ENCODE results near the gene HOXA4.

Gene HOXA4

GRCh38 chr7:27167916-27168264, 37.3 kb upstream of the HOXA4 start:
- 0 out of 2 replicates have a peak, but pooled peaks cover 8% of the 10 kb centered on the region for H3K9me3 ChIP-seq (ENCODE audit: insufficient read depth, low read depth, low read length)
- H3K4me1 ChIP-seq (ENCODE audit: insufficient read depth, low read length): no peaks in the 10 kb centered on the region
- H3K9ac ChIP-seq (ENCODE audit: low read depth, low read length): no peak overlapping the region
- no peak overlapping the region for H3K27ac ChIP-seq (ENCODE audit: low read depth, low read length)
- H3K27me3 ChIP-seq (ENCODE audit: insufficient read depth, low read length): peaks cover 100% of the 10 kb centered on the region
- 20% methylated on average over 4 of the region's 4 CpGs for WGBS
- no peaks in the 10 kb centered on the region for H3K36me3 ChIP-seq (ENCODE audit: insufficient read depth, low read length)
- no peak overlapping the region for H3K4me3 ChIP-seq (ENCODE audit: low read length)

DNA sequence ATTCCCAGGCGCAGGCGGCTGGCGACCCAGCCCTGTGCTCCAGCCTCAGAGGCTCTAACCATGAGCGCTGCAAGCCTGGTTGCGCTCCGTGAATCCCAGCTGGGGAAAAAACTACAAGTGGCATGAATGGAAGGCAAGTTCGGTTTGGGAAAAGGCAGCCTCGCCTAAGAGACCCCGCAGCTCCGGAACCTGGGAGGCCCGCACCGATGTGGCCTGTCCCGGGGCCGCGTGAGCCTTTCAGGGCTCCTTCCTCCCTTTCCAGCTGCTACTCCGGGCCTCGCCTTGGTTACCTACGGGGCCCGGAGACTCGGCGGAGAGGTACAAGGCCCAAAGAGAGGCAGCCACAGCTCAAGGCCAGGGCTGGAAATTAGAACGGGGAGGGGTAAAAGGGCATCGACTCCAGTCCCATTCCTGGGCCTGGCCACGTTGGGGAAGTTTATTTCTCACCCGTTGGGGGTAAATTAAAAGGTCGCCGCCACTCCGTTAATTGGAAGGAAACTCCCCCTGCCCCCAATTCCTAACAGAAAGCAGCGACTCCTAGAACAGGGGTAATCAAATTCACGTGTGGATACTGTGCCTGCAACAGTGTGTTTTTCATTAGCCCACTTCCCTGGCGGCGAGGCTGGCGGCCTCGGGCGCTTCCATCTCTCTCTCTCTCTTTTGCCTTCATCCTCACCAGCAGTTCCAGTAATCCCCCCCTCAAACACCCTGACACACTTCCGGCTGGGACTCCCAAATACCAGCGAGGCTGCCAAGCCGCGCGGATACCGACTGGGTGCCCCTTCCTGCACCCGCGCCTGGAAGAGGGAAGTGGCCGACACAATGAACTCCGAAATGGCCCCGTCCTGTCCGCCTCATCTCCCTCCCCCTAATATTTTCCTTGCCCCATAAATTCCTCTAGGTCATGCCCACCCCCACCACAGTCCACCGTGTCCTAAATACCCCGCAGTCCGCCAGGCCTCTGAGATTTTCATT, 36.3 kb upstream of the HOXA4 start:
- H3K4me3 ChIP-seq (ENCODE audit: low read length): no peak overlapping the region
- 0 out of 2 replicates have a peak, but pooled peaks cover 8% of the 10 kb centered on the region for H3K9me3 ChIP-seq (ENCODE audit: insufficient read depth, low read depth, low read length)
- WGBS: 5% methylated on average over 50 of the region's 50 CpGs
- no peaks in the 10 kb centered on the region for H3K36me3 ChIP-seq (ENCODE audit: insufficient read depth, low read length)
- peaks cover 100% of the 10 kb centered on the region for H3K27me3 ChIP-seq (ENCODE audit: insufficient read depth, low read length)
- H3K4me1 ChIP-seq (ENCODE audit: insufficient read depth, low read length): no peaks in the 10 kb centered on the region
- no peak overlapping the region for H3K9ac ChIP-seq (ENCODE audit: low read depth, low read length)
- H3K27ac ChIP-seq (ENCODE audit: low read depth, low read length): no peak overlapping the region

DNA sequence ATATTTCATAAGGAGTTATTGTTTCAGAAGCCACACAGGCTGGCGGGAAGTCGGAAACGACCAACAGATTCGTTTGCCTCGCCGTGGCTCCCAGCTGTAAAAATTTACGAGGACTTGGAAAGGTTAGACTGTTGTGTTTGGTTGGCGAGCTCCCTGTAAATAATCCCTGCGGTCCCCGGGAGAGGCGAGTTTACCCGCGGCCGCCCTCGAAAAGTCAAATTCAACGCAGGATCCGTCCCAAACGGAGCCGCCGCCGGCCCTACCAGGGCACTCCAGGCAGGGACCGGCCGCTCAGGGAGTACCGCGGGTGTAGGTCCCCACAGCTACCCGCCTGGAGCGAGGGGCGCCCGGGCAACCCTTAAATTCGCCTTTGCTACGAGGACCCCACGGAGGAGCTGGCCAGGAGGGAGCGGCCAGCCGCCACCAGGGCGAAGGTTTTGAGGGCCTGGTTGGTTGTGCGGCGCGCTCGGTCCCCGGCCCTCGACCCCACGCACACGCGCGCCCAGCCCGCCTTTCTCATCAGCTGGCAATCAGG, 35.5 kb upstream of the HOXA4 start:
- no peaks in the 10 kb centered on the region for H3K4me1 ChIP-seq (ENCODE audit: insufficient read depth, low read length)
- 8% methylated on average over 46 of the region's 46 CpGs for WGBS
- 0 out of 2 replicates have a peak, but pooled peaks cover 5% of the 10 kb centered on the region for H3K9me3 ChIP-seq (ENCODE audit: insufficient read depth, low read depth, low read length)
- no peak overlapping the region for H3K4me3 ChIP-seq (ENCODE audit: low read length)
- no peak overlapping the region for H3K9ac ChIP-seq (ENCODE audit: low read depth, low read length)
- no peaks in the 10 kb centered on the region for H3K36me3 ChIP-seq (ENCODE audit: insufficient read depth, low read length)
- peaks cover 100% of the 10 kb centered on the region for H3K27me3 ChIP-seq (ENCODE audit: insufficient read depth, low read length)
- no peak overlapping the region for H3K27ac ChIP-seq (ENCODE audit: low read depth, low read length)

- Histone ChIP-seq H3K4me1 (ENCODE audit: insufficient read depth, low read length) (no peaks in the 10 kb centered on the region), H3K9me3 (ENCODE audit: insufficient read depth, low read depth, low read length) (0 out of 2 replicates have a peak, but pooled peaks cover 4% of the 10 kb centered on the region), H3K27me3 (ENCODE audit: insufficient read depth, low read length) (peaks cover 100% of the 10 kb centered on the region), H3K36me3 (ENCODE audit: insufficient read depth, low read length) (no peaks in the 10 kb centered on the region), H3K9ac (ENCODE audit: low read depth, low read length) (no peak within 1 kb of the TSS), H3K4me3 (ENCODE audit: low read length) (no peak within 1 kb of the TSS), H3K27ac (ENCODE audit: low read depth, low read length) (no peak within 1 kb of the TSS)
- 10% methylated on average over 80 of the region's 82 CpGs for WGBS
Measured at GRCh38 chr7:27165089-27165995, 34.8 kb upstream of the HOXA4 start, which contains the start of gene HOXA9. Gene HOXA9, minus strand, starts transcription at chr7:27165537. Its CDS starts 80 bp downstream, at chr7:27165457.

- Histone ChIP-seq H3K9ac (ENCODE audit: low read depth, low read length) (no peak overlapping the region), H3K27ac (ENCODE audit: low read depth, low read length) (no peak overlapping the region), H3K9me3 (ENCODE audit: insufficient read depth, low read depth, low read length) (0 out of 2 replicates have a peak, but pooled peaks cover 4% of the 10 kb centered on the region), H3K27me3 (ENCODE audit: insufficient read depth, low read length) (peaks cover 100% of the 10 kb centered on the region), H3K4me3 (ENCODE audit: low read length) (no peak overlapping the region), H3K4me1 (ENCODE audit: insufficient read depth, low read length) (no peaks in the 10 kb centered on the region), H3K36me3 (ENCODE audit: insufficient read depth, low read length) (no peaks in the 10 kb centered on the region)
- WGBS: 3% methylated on average over 47 of the region's 47 CpGs
Measured at GRCh38 chr7:27164367-27165088, 34.0 kb upstream of the HOXA4 start.

DNA sequence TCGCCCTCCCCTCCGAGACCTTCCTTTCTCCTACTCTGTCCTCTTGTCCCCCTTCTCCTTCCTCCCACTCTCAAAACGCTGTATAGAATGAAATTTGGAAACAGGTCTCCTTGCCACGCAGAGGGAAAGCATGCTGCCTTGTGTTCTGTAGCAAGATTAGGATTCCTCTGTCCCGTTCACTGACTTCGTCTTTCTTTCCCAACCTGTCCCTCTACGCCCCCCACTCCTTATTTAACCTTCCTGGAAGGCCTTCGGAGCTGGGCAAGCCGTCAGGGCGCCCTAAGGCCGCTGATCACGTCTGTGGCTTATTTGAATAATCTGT, 33.4 kb upstream of the HOXA4 start:
- Histone ChIP-seq H3K4me3 (ENCODE audit: low read length) (no peak overlapping the region), H3K9ac (ENCODE audit: low read depth, low read length) (no peak overlapping the region), H3K9me3 (ENCODE audit: insufficient read depth, low read depth, low read length) (0 out of 2 replicates have a peak, but pooled peaks cover 4% of the 10 kb centered on the region), H3K36me3 (ENCODE audit: insufficient read depth, low read length) (no peaks in the 10 kb centered on the region), H3K4me1 (ENCODE audit: insufficient read depth, low read length) (no peaks in the 10 kb centered on the region), H3K27me3 (ENCODE audit: insufficient read depth, low read length) (peaks cover 100% of the 10 kb centered on the region), H3K27ac (ENCODE audit: low read depth, low read length) (no peak overlapping the region)
- WGBS: 4% methylated on average over 12 of the region's 12 CpGs

DNA sequence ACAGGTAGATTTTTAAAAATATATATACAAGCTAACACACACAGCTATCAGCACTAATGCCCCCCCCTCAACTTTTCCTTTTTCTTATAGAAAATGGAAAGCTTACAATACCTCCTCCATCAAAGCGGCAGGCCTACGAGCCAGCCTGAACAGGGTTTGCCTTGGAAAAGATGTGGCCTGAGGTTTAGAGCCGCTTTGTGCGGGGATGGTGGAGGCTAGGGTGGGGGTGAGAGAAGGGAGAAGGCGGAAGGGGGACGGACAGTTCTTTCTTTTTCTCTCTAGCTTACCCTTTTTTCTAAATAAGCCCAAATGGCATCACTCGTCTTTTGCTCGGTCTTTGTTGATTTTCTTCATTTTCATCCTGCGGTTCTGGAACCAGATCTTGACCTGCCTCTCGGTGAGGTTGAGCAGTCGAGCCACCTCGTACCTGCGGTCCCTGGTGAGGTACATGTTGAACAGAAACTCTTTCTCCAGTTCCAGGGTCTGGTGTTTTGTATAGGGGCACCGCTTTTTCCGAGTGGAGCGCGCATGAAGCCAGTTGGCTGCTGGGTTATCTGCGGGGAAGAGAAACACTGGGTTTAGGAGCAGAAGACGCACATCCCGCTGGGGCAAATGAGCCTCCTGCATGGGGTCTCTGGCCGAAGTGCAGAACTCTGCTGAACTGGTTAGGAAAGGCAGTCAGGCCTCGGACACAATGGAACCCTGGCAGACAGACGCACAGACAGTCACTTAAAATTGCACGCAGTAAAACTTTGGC, 32.9 kb upstream of the HOXA4 start:
- Histone ChIP-seq H3K36me3 (ENCODE audit: insufficient read depth, low read length) (no peaks in the 10 kb centered on the region), H3K4me1 (ENCODE audit: insufficient read depth, low read length) (no peaks in the 10 kb centered on the region), H3K27me3 (ENCODE audit: insufficient read depth, low read length) (peaks cover 100% of the 10 kb centered on the region), H3K9ac (ENCODE audit: low read depth, low read length) (no peak overlapping the region), H3K27ac (ENCODE audit: low read depth, low read length) (no peak overlapping the region), H3K4me3 (ENCODE audit: low read length) (no peak overlapping the region), H3K9me3 (ENCODE audit: insufficient read depth, low read depth, low read length) (0 out of 2 replicates have a peak, but pooled peaks cover 4% of the 10 kb centered on the region)
- 16% methylated on average over 24 of the region's 24 CpGs for WGBS

DNA sequence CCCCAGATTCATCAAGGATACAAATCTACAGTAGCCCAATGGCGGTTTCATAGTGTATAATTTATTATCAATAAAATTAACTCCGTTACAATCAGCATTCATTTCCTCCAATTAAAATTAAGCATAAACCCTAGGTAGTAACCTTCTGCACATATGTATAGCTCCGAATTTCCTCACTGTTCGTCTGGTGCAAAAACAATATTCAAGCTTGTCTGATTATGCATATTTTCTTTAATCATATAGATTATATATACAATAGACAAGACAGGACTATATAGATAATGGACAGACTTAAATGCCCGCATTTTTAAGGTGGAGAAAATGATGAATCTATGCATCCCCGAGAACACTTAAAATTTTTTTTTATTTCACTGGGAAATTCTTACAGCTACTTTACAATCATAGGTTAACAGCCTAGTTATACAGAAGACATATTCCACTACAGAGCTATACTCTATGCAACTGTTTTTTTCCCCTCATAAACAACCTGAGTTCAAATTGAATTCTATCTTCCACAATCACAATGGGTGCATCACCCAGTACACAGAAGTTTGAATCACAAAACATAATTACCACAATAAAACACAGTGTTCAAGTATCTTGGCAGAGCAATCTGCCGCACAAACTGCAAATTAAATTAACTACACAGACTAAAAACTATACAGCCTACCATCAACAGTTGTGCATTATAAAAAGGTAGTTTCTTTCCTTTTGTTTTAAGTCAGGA, 32.2 kb upstream of the HOXA4 start:
- no peak overlapping the region for H3K27ac ChIP-seq (ENCODE audit: low read depth, low read length)
- no peak overlapping the region for H3K4me3 ChIP-seq (ENCODE audit: low read length)

GRCh38 chr7:27161721-27162560, 31.4 kb upstream of the HOXA4 start:
- Histone ChIP-seq H3K27me3 (ENCODE audit: insufficient read depth, low read length) (peaks cover 100% of the 10 kb centered on the region), H3K36me3 (ENCODE audit: insufficient read depth, low read length) (no peaks in the 10 kb centered on the region), H3K9me3 (ENCODE audit: insufficient read depth, low read depth, low read length) (peaks cover 7% of the 10 kb centered on the region; the same call in 1 of the 2 replicates), H3K4me3 (ENCODE audit: low read length) (no peak overlapping the region), H3K4me1 (ENCODE audit: insufficient read depth, low read length) (no peaks in the 10 kb centered on the region), H3K9ac (ENCODE audit: low read depth, low read length) (no peak overlapping the region), H3K27ac (ENCODE audit: low read depth, low read length) (no peak overlapping the region)
- WGBS: 17% methylated on average over 28 of the region's 30 CpGs

More for the DNA sequence above, 32.2 kb upstream of the HOXA4 start:
- Histone ChIP-seq H3K27me3 (ENCODE audit: insufficient read depth, low read length) (peaks cover 100% of the 10 kb centered on the region), H3K9ac (ENCODE audit: low read depth, low read length) (no peak overlapping the region), H3K4me1 (ENCODE audit: insufficient read depth, low read length) (no peaks in the 10 kb centered on the region), H3K36me3 (ENCODE audit: insufficient read depth, low read length) (no peaks in the 10 kb centered on the region), H3K9me3 (ENCODE audit: insufficient read depth, low read depth, low read length) (0 out of 2 replicates have a peak, but pooled peaks cover 4% of the 10 kb centered on the region)
- 70% methylated on average over 6 of the region's 7 CpGs for WGBS
